GM21576 (cell line): ENCODE data around the gene TPI1.

Experiments used
- ATAC-seq: cut with Tn5 transposase; IDR thresholded peaks from one replicate; pipeline ENCODE4 v1.9.1; 2021; ENCODE audit warnings: mild to moderate bottlenecking, moderate library complexity; ENCODE audit not compliant: unreplicated experiment

TPI1 gene

GRCh38 chr12:6867413-6868210 is at the start of gene TPI1:
TPI1 (plus strand) TSS chr12:6867531; CDS start chr12:6867567, 36 bp downstream.
- peak; percentile 47 for ATAC-seq

GRCh38 chr12:6817662-6818157 is 49.6 kb upstream of the TPI1 start:
- no peak for ATAC-seq

GRCh38 chr12:6818222-6818621 is 49.1 kb upstream of the TPI1 start:
- no peak for ATAC-seq

GRCh38 chr12:6818645-6819044 is 48.7 kb upstream of the TPI1 start:
- no peak for ATAC-seq

- ATAC-seq: no peak
Observed at GRCh38 chr12:6819106-6820030, 48.0 kb upstream of the TPI1 start.

GRCh38 chr12:6820166-6820565 is 47.2 kb upstream of the TPI1 start:
- ATAC-seq: no peak

- no peak for ATAC-seq
Observed at GRCh38 chr12:6821591-6822425, 45.5 kb upstream of the TPI1 start, which contains the start of gene GPR162. GPR162 (plus strand) TSS chr12:6821821; CDS start chr12:6823899, 2,078 bp downstream.

- ATAC-seq: no peak
Observed at GRCh38 chr12:6822426-6823135, 44.8 kb upstream of the TPI1 start.

- no peak for ATAC-seq
Observed at GRCh38 chr12:6823182-6824084, 43.9 kb upstream of the TPI1 start.

- ATAC-seq: no peak
Observed at GRCh38 chr12:6824085-6824775, 43.1 kb upstream of the TPI1 start.

- no peak for ATAC-seq
Observed at GRCh38 chr12:6824901-6825381, 42.4 kb upstream of the TPI1 start.

- ATAC-seq: peak; percentile 50
Observed at GRCh38 chr12:6825398-6826124, 41.8 kb upstream of the TPI1 start.

GRCh38 chr12:6826125-6826733 is 41.1 kb upstream of the TPI1 start:
- no peak for ATAC-seq

- no peak for ATAC-seq
Observed at GRCh38 chr12:6826734-6827436, 40.4 kb upstream of the TPI1 start.

- no peak for ATAC-seq
Observed at GRCh38 chr12:6827437-6827911, 39.9 kb upstream of the TPI1 start.
